Thyroid gland (tissue), 4 donors: ENCODE measurements around the gene RPTOR. TPM values are rescaled to one million over a fixed set of nuclear protein-coding genes. Genes with fewer than 3 reads are reported as not detected.

Source experiments
- DNase-seq, 2 donors: peaks; one replicate each; pipeline ENCODE4 v3.0.0-alpha.2; 2019
- H3K27ac ChIP-seq, 3 donors: fragments of 200-600 bp; sonication (generic); 1 replicate in 2 of 3; 2 replicates in 1 of 3; pipeline ENCODE4 v1.5.1; 2016 to 2019; ENCODE audit warnings: mild to moderate bottlenecking in 1 of 3, moderate library complexity in 1 of 3
- H3K27me3 ChIP-seq: fragments of 200-600 bp; sonication (generic); one replicate; pipeline ENCODE4 v1.5.1; 2019
- H3K36me3 ChIP-seq, 2 donors: fragments of 200-600 bp; sonication (generic); one replicate each; pipeline ENCODE4 v1.5.1; 2016 to 2019
- H3K4me1 ChIP-seq, 2 donors: fragments of 200-600 bp; sonication (generic); one replicate each; pipeline ENCODE4 v1.5.1; 2017 to 2019
- H3K4me3 ChIP-seq, 3 donors: fragments of 200-600 bp; sonication (generic); replicated peaks in 1 of 3; 1 replicate in 2 of 3; 2 replicates in 1 of 3; pipeline ENCODE4 v1.5.1; 2016; ENCODE audit warnings: mild to moderate bottlenecking in 1 of 3
- H3K9me3 ChIP-seq: fragments of 200-600 bp; sonication (generic); one replicate; pipeline ENCODE4 v1.5.1; 2017
- POLR2A ChIP-seq, 2 donors: fragments of 450-650 bp; IDR thresholded peaks; one replicate each; pipeline ENCODE4 v1.6.1; 2017; ENCODE audit warnings: antibody characterized with exemption in 2 of 2, mild to moderate bottlenecking in 2 of 2, moderate library complexity in 1 of 2
- WGBS, 2 donors: methylation state at CpG; one replicate each; pipeline ENCODE4 v1.1.5; 2017; 5-methylcytosine and 5-hydroxymethylcytosine counted together
- intact Hi-C: fragments of 100-400 bp; cut with DNase I; formaldehyde crosslinking; loops from one replicate; pipeline ENCODE4 v1.15.1; 2023
- total RNA-seq, 4 donors: library from RNA; depleted of rRNA; stranded (reverse); fragments of >200 nt; gene quantifications; one replicate each; pipeline ENCODE4 v1.2.3, GENCODE V29; 2016
- TF ChIP-seq, protein P1 (sequence below), 6 experiments: fragments of 200-600 bp in 3 of 6; fragments of 450-650 bp in 3 of 6; sonication (generic) in 3 of 6; IDR thresholded peaks; one replicate each; pipeline ENCODE4 v1.5.1; 2016 to 2019; ENCODE audit warnings: antibody characterized with exemption in 6 of 6, mild to moderate bottlenecking in 2 of 6, inconsistent platforms in 1 of 6, moderate library complexity in 1 of 6

Gene RPTOR
- total RNA-seq, 4 donors from 2014 or later: 24.2 to 58.1 (median 34.5) TPM

GRCh38 chr17:80797741-80798594, 253.3 kb downstream of the RPTOR start:
- Histone ChIP-seq H3K4me1 (no peaks in the 10 kb centered on the region), H3K27ac (no peak overlapping the region), H3K27me3 (no peaks in the 10 kb centered on the region), H3K4me3 (no peak overlapping the region), H3K9me3 (no peaks in the 10 kb centered on the region), H3K36me3 (no peaks in the 10 kb centered on the region)
- DNase-seq: no peak
- WGBS, 2 donors: 92 to 94% methylated on average over 15 to 18 of the region's 18 CpGs
- TF ChIP-seq, protein P1, sequence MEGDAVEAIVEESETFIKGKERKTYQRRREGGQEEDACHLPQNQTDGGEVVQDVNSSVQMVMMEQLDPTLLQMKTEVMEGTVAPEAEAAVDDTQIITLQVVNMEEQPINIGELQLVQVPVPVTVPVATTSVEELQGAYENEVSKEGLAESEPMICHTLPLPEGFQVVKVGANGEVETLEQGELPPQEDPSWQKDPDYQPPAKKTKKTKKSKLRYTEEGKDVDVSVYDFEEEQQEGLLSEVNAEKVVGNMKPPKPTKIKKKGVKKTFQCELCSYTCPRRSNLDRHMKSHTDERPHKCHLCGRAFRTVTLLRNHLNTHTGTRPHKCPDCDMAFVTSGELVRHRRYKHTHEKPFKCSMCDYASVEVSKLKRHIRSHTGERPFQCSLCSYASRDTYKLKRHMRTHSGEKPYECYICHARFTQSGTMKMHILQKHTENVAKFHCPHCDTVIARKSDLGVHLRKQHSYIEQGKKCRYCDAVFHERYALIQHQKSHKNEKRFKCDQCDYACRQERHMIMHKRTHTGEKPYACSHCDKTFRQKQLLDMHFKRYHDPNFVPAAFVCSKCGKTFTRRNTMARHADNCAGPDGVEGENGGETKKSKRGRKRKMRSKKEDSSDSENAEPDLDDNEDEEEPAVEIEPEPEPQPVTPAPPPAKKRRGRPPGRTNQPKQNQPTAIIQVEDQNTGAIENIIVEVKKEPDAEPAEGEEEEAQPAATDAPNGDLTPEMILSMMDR (IDR thresholded peaks at IDR 0.05): no peak
- TF ChIP-seq POLR2A (IDR thresholded peaks at IDR 0.05): no peak
- intact Hi-C loops: no loop called here

GRCh38 chr17:80798595-80799537, 254.2 kb downstream of the RPTOR start:
- TF ChIP-seq POLR2A (IDR thresholded peaks at IDR 0.05): no peak
- TF ChIP-seq, protein P1 (IDR thresholded peaks at IDR 0.05): no peak
- WGBS, 2 donors: 90 to 92% methylated on average over 25 of the region's 25 CpGs

DNA sequence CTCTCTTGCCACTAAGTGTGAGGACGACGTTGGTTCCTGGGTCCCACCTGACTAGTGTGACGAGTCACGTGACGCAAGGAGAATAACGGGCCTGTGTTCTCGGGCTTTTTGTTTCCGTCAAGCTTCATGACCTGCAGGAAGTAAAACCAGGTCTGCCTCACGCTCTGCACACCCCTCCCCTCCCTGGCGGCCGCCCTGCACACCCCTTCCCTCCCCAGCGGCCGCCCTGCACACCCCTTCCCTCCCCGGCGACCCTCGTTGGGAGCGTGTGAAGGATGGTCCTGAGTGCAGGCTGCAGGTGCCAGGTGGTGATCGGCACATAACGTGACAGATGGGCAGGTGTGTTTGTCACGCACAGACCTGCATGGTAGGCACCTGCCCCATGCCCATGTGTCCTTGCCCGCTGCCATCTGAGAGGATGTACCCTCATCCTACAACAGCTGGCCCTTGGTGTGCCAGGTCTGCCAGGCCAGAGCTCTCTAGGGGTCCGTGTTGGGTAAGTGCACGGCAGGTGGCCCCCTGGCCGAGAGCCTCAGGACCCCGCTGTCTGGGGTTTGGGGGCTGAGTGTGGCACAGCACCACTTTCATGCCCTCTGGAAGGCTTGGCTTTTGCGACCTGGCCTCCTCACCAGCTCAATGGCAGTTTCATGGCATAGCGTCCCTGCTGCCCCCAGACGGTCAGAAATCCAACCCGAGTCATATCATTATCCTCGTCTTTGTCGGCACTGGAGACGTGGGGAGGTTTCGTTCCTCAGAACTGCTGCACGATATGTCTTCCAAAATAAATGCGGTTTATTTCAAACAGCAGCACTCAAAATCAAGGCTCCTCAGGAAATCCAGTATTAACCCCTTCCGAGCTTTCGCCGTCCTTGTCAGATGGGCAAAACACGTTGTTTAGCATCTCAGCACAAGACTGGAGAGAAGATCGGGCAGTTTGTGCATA, 255.2 kb downstream of the RPTOR start:
- no peak for DNase-seq
- Histone ChIP-seq H3K27me3 (no peaks in the 10 kb centered on the region), H3K4me1 (no peaks in the 10 kb centered on the region), H3K4me3 (no peak overlapping the region), H3K36me3 (no peaks in the 10 kb centered on the region), H3K27ac (no peak overlapping the region), H3K9me3 (no peaks in the 10 kb centered on the region)
- TF ChIP-seq POLR2A (IDR thresholded peaks at IDR 0.05): no peak
- TF ChIP-seq, protein P1 (IDR thresholded peaks at IDR 0.05): no peak
- WGBS, 2 donors: 92 to 93% methylated on average over 36 to 37 of the region's 40 CpGs
- intact Hi-C loops: no loop called here

More at GRCh38 chr17:80798595-80799537, 254.2 kb downstream of the RPTOR start:
- intact Hi-C loops: no loop called here
- no peak for DNase-seq
- no peaks in the 10 kb centered on the region for H3K27me3 ChIP-seq
- H3K36me3 ChIP-seq: no peaks in the 10 kb centered on the region
- H3K4me3 ChIP-seq: no peak overlapping the region
- no peak overlapping the region for H3K27ac ChIP-seq
- no peaks in the 10 kb centered on the region for H3K4me1 ChIP-seq
- H3K9me3 ChIP-seq: no peaks in the 10 kb centered on the region

DNA sequence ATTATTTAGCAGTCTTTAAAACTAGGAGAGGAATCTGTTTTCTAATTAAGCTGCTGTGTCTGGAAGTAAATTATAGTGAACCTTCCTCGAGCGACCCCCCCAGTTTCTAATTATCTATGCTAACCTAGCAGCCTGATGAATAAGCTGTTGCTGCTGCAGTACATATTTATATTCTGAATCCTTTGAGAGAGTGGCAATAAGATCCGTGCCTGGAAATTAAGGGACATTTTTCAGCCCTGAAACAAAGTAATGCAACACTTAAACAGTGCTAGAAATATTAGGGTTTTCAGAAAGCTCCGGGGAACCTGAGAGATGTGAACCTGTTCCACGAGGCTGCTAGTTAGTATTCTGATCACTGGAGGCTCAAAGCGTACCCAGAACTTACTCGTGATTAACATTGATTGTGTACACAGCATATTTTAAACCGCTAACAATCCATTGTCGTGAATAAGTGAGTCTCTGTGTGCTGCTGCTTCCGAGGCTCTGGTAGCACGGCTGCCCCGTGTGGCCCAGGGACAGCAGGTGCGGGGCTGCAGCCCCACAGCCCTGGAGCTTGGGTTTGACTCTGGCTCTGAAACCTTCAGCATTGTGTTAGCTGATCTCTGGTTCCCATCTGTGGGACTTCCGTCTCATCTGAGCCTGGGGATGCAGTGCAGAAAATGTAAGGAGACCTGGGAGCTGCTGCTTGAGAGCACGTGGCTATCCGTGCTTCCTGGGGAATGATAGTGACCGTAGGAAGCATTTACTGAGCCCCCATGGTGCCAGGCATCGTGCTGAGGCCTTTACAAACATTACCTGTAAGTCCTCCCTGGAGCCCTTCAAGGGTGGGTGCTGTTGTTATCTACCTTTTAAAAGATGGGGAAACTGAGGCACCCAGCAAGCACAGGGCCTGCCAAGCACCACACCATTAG, 256.1 kb downstream of the RPTOR start:
- Histone ChIP-seq H3K4me3 (no peak overlapping the region), H3K36me3 (no peaks in the 10 kb centered on the region), H3K27ac (no peak overlapping the region), H3K4me1 (no peaks in the 10 kb centered on the region), H3K27me3 (no peaks in the 10 kb centered on the region), H3K9me3 (no peaks in the 10 kb centered on the region)
- DNase-seq: no peak
- 90 to 95% methylated on average over 15 to 17 of the region's 18 CpGs for WGBS, 2 donors
- intact Hi-C loops: no loop called here
- TF ChIP-seq, protein P1 (IDR thresholded peaks at IDR 0.05): no peak
- no peak for TF ChIP-seq POLR2A (IDR thresholded peaks at IDR 0.05)
